ENCODE measurements around the gene ZFP57.

DNA sequence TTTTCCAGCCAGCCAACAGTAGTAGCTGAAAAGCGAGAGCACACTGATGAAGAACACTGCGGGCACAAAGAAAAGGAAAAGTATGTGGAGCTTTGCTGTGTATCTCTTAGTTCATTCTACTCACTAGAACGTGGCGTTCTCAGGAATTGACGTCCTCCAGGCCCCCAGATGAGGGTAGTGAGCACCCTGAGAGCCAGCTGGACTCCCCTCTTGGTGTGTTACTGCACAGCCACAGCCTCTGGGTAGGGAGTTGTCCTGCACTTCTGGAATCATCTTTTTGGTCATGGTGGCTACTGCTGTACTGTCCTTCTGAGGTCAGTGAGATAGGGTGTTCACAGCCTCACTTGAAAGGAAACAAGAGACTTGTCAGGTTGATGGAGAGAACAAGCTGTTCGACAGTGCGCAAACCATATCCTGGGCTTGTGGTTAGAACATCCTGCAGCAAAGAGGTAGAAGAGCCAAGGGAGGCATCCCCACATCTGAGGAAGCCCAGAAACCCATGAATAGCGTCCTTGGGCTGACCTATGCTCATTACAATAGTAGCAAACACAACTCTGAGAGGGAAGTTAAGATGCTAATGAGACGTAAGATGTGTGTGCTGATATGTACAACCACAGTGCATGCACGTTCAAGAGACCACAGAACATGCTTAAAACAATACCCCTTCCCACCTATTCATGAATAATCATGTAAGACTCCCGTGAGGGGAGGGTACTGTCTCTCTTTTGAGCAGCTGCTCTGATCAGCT lies 27.7 kb upstream of the ZFP57 start:
- TF ChIP-seq, protein P1, sequence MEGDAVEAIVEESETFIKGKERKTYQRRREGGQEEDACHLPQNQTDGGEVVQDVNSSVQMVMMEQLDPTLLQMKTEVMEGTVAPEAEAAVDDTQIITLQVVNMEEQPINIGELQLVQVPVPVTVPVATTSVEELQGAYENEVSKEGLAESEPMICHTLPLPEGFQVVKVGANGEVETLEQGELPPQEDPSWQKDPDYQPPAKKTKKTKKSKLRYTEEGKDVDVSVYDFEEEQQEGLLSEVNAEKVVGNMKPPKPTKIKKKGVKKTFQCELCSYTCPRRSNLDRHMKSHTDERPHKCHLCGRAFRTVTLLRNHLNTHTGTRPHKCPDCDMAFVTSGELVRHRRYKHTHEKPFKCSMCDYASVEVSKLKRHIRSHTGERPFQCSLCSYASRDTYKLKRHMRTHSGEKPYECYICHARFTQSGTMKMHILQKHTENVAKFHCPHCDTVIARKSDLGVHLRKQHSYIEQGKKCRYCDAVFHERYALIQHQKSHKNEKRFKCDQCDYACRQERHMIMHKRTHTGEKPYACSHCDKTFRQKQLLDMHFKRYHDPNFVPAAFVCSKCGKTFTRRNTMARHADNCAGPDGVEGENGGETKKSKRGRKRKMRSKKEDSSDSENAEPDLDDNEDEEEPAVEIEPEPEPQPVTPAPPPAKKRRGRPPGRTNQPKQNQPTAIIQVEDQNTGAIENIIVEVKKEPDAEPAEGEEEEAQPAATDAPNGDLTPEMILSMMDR (IDR thresholded peaks at IDR 0.05) = no peak
- TF ChIP-seq POLR2A (IDR thresholded peaks at IDR 0.05) (no peak), POLR2AphosphoS5 (IDR thresholded peaks at IDR 0.05) (no peak), EP300 (IDR thresholded peaks at IDR 0.05) (no peak)

Data from gastroesophageal sphincter (tissue), 3 donors.